ENCODE data around the gene AKAP1. TPM values are rescaled to one million over a fixed set of nuclear protein-coding genes. Genes with fewer than 3 reads are reported as not detected.

Gene AKAP1
- polyA plus RNA-seq, 3 donors: 5.6 to 14.6 (median 6.8) TPM

- TF ChIP-seq, protein P1, sequence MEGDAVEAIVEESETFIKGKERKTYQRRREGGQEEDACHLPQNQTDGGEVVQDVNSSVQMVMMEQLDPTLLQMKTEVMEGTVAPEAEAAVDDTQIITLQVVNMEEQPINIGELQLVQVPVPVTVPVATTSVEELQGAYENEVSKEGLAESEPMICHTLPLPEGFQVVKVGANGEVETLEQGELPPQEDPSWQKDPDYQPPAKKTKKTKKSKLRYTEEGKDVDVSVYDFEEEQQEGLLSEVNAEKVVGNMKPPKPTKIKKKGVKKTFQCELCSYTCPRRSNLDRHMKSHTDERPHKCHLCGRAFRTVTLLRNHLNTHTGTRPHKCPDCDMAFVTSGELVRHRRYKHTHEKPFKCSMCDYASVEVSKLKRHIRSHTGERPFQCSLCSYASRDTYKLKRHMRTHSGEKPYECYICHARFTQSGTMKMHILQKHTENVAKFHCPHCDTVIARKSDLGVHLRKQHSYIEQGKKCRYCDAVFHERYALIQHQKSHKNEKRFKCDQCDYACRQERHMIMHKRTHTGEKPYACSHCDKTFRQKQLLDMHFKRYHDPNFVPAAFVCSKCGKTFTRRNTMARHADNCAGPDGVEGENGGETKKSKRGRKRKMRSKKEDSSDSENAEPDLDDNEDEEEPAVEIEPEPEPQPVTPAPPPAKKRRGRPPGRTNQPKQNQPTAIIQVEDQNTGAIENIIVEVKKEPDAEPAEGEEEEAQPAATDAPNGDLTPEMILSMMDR (IDR thresholded peaks at IDR 0.05): no peak
- Histone ChIP-seq H2AFZ (ENCODE audit: insufficient read depth, low read depth, low read length, poor library complexity, severe bottlenecking) (peak overlapping the region; percentile 88), H3K9me3 (replicated peaks in 1 of 2; ENCODE audit: control insufficient read depth in 1 of 2, insufficient read depth in 1 of 2, low read length in 2 of 2) (peaks cover 0 to 9% of the 10 kb centered on the region in 2 donors), H3K36me3 (replicated peaks in 1 of 2; ENCODE audit: control insufficient read depth in 1 of 2, insufficient read depth in 2 of 2, low read length in 2 of 2) (no peaks in the 10 kb centered on the region), H3K27me3 (ENCODE audit: control insufficient read depth in 2 of 2, insufficient read depth in 2 of 2, low read length in 2 of 2) (peaks cover 25 to 42% of the 10 kb centered on the region in 2 donors), H3K4me1 (ENCODE audit: control insufficient read depth in 1 of 2, insufficient read depth in 2 of 2, low read length in 2 of 2) (peaks cover 27 to 28% of the 10 kb centered on the region in 2 donors), H3K9ac (ENCODE audit: insufficient read depth, low read length, poor library complexity, severe bottlenecking) (peak overlapping the region; percentile 64), H3K4me3 (replicated peaks in 1 of 3; ENCODE audit: low read depth in 2 of 3, low read length in 3 of 3) (peak overlapping the region; percentile 42 to 77 (median 52)), H3K27ac (ENCODE audit: low read depth in 1 of 2, low read length in 2 of 2) (no peak overlapping the region), H3K4me2 (replicated peaks; ENCODE audit: extremely low read depth, low read length, poor library complexity, severe bottlenecking) (peak overlapping the region; percentile 79), H4K20me1 (ENCODE audit: insufficient read depth, low read length) (no peaks in the 10 kb centered on the region), H3K79me2 (ENCODE audit: insufficient read depth, low read length) (no peaks in the 10 kb centered on the region)
- DNase-seq: peak; percentile 22 to 38 (median 29)
- 23% methylated on average over 44 of the region's 49 CpGs for WGBS (ENCODE audit: insufficient coverage)
- peaks cover 0 to 18% (median 10%) of the 10 kb centered on the region in 7 donors for H3K9me3 Mint-ChIP-seq
- intact Hi-C loops (cut with micrococcal nuclease): loop anchor here in 1 of 2 donors (5.0 kb wide), 1 partner anchor 42 kb away; the partner anchor contains the start of gene AKAP1
- peaks cover 5 to 9% of the 10 kb centered on the region in 2 donors for H3K36me3 Mint-ChIP-seq
- H3K4me3 Mint-ChIP-seq: peak overlapping the region; percentile 87 to 95
- H3K27me3 Mint-ChIP-seq (ENCODE audit: low read depth in 3 of 3): peaks cover 59 to 67% (median 66%) of the 10 kb centered on the region in 3 donors
- H3K27ac Mint-ChIP-seq: peak overlapping the region in 2 of 7 donors; percentile 51 to 79
- peaks cover 30% of the 10 kb centered on the region for H3K4me1 Mint-ChIP-seq
These were observed 39.8 kb upstream of the AKAP1 start for GRCh38 chr17:57044976-57045867.

DNA sequence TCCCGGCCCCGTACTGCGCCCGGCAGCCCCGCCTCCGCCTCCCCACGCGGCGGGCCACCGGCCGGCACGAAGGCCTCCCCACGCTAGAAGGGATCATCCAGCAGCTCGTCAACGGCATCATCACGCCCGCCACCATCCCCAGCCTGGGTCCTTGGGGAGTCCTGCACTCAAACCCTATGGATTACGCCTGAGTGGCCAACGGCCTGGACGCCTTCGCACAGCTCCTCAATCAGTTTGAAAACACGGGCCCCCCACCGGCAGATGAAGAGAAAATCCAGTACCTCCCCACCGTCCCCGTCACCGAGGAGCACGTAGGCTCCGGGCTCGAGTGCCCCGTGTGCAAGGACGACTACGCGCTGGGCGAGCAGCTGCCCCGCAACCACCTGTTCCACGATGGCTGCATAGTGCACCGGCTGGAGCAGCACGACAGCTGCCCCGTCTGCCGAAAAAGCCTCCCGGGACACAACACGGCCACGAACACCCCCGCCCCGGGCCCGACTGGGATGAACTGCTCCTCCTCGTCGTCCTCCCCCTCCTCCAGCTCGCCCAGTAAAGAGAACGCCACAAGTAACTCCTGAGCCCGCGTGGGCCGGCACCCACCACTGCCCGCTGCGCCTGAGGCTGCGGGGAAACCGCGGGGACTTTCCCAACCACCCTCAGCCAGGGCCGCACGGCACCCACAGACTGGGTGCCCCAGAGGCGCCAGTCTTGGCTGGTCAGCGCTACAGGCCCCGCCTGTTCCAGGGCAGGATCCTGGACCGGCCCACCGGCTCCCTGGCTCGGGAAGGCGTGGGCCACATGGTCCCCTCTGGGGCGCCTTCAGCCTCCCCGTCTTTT is 39.0 kb upstream of the AKAP1 start:
- peaks cover 57 to 60% (median 58%) of the 10 kb centered on the region in 3 donors for H3K27me3 Mint-ChIP-seq (ENCODE audit: low read depth in 3 of 3)
- Histone ChIP-seq H3K4me3 (replicated peaks in 1 of 3; ENCODE audit: low read depth in 2 of 3, low read length in 3 of 3) (peak overlapping the region; percentile 42 to 77 (median 52)), H3K9ac (ENCODE audit: insufficient read depth, low read length, poor library complexity, severe bottlenecking) (peak overlapping the region; percentile 64), H4K20me1 (ENCODE audit: insufficient read depth, low read length) (no peaks in the 10 kb centered on the region), H3K36me3 (replicated peaks in 1 of 2; ENCODE audit: control insufficient read depth in 1 of 2, insufficient read depth in 2 of 2, low read length in 2 of 2) (no peaks in the 10 kb centered on the region), H3K4me2 (replicated peaks; ENCODE audit: extremely low read depth, low read length, poor library complexity, severe bottlenecking) (peak overlapping the region; percentile 79), H3K9me3 (replicated peaks in 1 of 2; ENCODE audit: control insufficient read depth in 1 of 2, insufficient read depth in 1 of 2, low read length in 2 of 2) (peaks cover 0 to 9% of the 10 kb centered on the region in 2 donors), H3K27me3 (ENCODE audit: control insufficient read depth in 2 of 2, insufficient read depth in 2 of 2, low read length in 2 of 2) (peaks cover 22 to 39% of the 10 kb centered on the region in 2 donors), H2AFZ (ENCODE audit: insufficient read depth, low read depth, low read length, poor library complexity, severe bottlenecking) (peak overlapping the region; percentile 88), H3K4me1 (ENCODE audit: control insufficient read depth in 1 of 2, insufficient read depth in 2 of 2, low read length in 2 of 2) (peaks cover 27 to 28% of the 10 kb centered on the region in 2 donors), H3K79me2 (ENCODE audit: insufficient read depth, low read length) (no peaks in the 10 kb centered on the region), H3K27ac (ENCODE audit: low read depth in 1 of 2, low read length in 2 of 2) (peak overlapping the region in 1 of 2 donors; percentile 69)
- H3K9me3 Mint-ChIP-seq: peaks cover 0 to 18% (median 10%) of the 10 kb centered on the region in 7 donors
- WGBS (ENCODE audit: insufficient coverage): 2% methylated on average over 61 of the region's 69 CpGs
- H3K4me3 Mint-ChIP-seq: peak overlapping the region; percentile 87 to 95
- TF ChIP-seq, protein P1 (IDR thresholded peaks at IDR 0.05): no peak
- DNase-seq: peak; percentile 27 to 72 (median 67)
- intact Hi-C loops (cut with micrococcal nuclease): loop anchor here in 1 of 2 donors (5.0 kb wide), 1 partner anchor 41 kb away; the partner anchor contains the start of gene AKAP1
- H3K36me3 Mint-ChIP-seq: peaks cover 5 to 9% of the 10 kb centered on the region in 2 donors
- peaks cover 30% of the 10 kb centered on the region for H3K4me1 Mint-ChIP-seq
- H3K27ac Mint-ChIP-seq: peak overlapping the region; percentile 71 to 92 (median 83)
